GM18951 (cell line): ENCODE data around the gene TYK2.
"Not testable (repeated sequence)": the region's sequence is repeated elsewhere in the genome, so short reads cannot be mapped to it uniquely, and the experiment has no call there.

Source experiments
- POLR2A ChIP-seq: IDR thresholded peaks from 4 replicates; pipeline ENCODE4 v1.6.1; 2011; ENCODE audit warnings: mild to moderate bottlenecking; ENCODE audit not compliant: insufficient read length, insufficient read depth; ENCODE audit errors: extremely low read depth
- in situ Hi-C: fragments of 300-500 bp; cut with MboI; formaldehyde crosslinking; loops from one replicate; pipeline ENCODE4 v1.12.0; 2022; ENCODE audit warnings: low sequenced_read_pairs, mixed read lengths, inconsistent platforms; ENCODE audit not compliant: unreplicated experiment

Gene TYK2

GRCh38 chr19:10378124-10378523, 2.2 kb downstream of the TYK2 start:
- TF ChIP-seq POLR2A, result no peak
- in situ Hi-C loops, result loop anchor here (25.0 kb wide), 1 partner anchor 441 kb away; the partner anchor contains the start of gene OLFM2

- in situ Hi-C loops, result loop anchor here (25.0 kb wide), 1 partner anchor 440 kb away; the partner anchor contains the start of gene OLFM2
Measured at GRCh38 chr19:10377140-10377640, 3.2 kb downstream of the TYK2 start.

GRCh38 chr19:10374931-10375330, 5.4 kb downstream of the TYK2 start:
- in situ Hi-C loops, result loop anchor here (25.0 kb wide), 1 partner anchor 438 kb away; the partner anchor contains the start of gene OLFM2
- no peak for TF ChIP-seq POLR2A

DNA sequence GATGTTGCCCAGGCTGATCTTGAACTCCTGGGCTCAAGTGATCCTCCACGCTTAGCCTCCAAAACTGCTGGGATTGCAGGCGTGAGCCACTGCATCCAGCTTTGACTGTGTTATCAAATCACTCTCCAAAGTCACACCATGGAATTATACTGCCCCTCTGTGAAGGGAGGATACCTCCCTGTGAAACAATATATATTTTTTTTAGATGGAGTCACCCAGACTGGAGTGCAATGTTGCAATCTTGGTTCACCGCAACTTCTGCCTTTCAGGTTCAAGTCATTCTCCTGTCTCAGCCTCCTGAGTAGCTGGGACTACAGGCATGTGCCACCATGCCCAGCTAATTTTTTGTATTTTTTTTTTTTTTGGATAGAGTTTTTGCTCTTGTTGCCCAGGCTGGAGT, 7.7 kb downstream of the TYK2 start:
- no peak for TF ChIP-seq POLR2A
- in situ Hi-C loops, result no loop called here

- no peak for TF ChIP-seq POLR2A
- in situ Hi-C loops, result no loop called here
Measured at GRCh38 chr19:10368101-10368803, 12.1 kb downstream of the TYK2 start.

GRCh38 chr19:10366950-10367512, 13.3 kb downstream of the TYK2 start:
- in situ Hi-C loops, result not testable (repeated sequence)

DNA sequence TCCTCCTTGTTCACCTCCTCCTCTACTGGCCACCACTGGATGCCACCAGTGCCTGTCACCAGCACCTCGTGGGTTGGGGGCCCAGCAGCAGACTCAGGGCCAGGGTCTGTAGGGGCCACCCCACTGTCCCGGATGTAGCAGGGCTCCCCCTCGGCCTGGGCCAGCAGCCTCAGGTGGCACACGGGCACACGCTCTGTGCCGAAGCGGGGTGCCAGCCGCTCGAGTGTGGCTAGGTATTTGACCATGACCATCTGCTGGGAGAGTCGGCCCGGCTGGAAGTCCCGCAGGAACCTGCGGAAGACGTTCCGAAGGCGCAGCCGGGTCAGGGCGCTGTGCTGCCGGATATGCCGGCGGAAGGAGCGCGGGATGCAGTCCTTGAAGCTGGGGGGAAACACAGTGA, 14.9 kb downstream of the TYK2 start:
- in situ Hi-C loops, result no loop called here
- TF ChIP-seq POLR2A, result no peak

- in situ Hi-C loops, result no loop called here
- TF ChIP-seq POLR2A, result no peak
Measured at GRCh38 chr19:10364644-10365043, 15.7 kb downstream of the TYK2 start.

DNA sequence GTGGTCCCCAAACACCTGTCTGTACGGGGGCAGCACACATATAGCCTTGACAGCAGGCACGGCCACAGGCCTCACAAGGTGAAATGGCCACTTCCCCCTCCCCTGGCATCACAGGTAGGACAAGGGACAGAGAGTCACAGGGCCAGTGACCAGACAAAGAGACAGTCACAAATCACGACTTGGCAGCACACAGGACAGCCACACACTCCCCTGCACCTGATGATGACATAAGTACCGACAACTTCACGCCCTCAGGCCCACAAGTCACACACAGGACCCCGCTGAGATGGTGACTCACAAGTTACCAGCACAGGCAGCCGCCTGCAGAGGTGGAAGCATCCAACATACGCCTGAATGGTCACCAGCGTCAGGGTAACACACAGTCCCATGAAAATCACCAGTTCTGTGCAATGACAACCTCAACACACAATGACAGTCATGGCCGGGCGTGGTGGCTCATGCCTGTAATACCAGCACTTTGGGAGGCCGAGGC, 16.5 kb downstream of the TYK2 start:
- no peak for TF ChIP-seq POLR2A
- in situ Hi-C loops, result no loop called here

DNA sequence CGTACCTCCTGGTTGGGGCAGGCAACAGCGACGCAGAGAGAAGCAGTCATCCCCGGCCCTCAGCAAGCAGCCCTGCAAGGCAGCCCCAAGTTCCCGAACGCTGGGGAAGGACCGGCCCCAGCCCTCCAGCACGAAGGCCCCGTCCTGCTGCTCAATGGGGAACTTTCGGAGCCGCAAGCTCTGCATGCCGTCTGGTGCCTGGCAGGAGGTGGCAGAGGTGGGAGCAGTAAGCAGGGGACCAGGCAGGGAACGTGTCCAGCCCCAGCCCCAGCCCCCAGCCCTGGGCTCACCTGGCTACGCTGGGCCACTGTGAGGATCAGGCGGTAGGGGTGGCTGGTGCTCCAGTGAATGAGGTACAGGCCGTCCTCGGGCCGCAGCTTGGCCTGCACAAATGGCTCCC, 18.1 kb downstream of the TYK2 start:
- in situ Hi-C loops, result no loop called here
- no peak for TF ChIP-seq POLR2A

- in situ Hi-C loops, result no loop called here
- no peak for TF ChIP-seq POLR2A
Measured at GRCh38 chr19:10361569-10362011, 18.8 kb downstream of the TYK2 start.

DNA sequence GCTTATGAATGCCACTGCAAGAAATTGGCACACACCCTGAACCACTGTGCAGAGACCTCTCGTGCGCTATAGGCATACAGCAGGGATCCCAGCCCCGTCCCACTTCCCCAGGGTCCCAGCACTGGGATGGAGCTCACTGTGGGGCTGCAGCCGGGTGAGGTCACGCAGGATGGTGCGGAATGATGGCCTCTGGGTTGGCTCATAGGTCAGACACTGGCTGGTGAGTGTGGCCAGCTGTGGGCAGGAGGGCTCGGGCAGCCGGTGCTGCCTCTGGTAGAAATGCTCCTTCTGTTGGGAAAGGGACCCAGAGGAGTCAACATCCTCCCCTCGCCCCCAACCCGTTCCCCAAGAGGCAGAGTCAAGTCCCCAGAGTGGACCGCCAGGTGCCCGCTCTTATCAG, 23.9 kb downstream of the TYK2 start:
- no peak for TF ChIP-seq POLR2A
- in situ Hi-C loops, result no loop called here

DNA sequence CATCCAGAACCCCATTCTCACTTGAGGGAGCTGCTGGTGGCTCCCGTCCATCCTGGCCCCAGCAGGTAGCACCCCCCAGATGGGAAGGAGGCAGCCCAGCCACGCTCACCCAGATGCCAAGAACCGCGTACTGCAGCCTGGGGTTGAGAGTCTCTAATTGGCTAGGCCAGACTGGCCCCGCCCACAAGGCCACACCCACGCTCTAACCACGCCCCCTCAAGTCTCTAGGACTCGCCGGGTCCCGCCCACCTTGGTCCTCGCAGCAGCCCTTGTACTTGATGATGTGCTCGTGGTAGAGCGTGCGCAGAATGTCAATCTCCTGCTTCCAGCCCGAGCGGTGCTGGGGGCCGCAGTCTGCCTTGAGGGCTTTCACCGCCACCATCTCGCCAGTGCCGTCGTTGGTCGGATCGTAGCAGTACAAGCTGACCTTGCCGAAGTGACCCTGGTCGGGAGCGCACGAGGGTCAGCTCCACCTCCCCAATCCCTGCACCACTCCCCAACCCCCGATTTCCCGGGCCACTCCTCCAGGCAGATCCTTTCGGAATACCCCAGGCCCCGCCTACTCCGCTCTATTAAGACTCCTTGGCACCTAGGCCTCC, 26.5 kb downstream of the TYK2 start:
- TF ChIP-seq POLR2A, result no peak

More for the DNA sequence above, 26.5 kb downstream of the TYK2 start:
- in situ Hi-C loops, result no loop called here
